Left ventricle myocardium inferior (tissue), 1 donor: ENCODE measurements around the gene CHCHD6. TPM values are rescaled to one million over a fixed set of nuclear protein-coding genes. Genes with fewer than 3 reads are reported as not detected.

ENCODE experiments used
- DNase-seq: peaks from one replicate; pipeline ENCODE4 v3.0.0-alpha.2; 2020
- H3K27ac ChIP-seq: fragments of 200-600 bp; replicated peaks from 2 replicates; pipeline ENCODE4 v1.8.0; 2021
- H3K27me3 ChIP-seq: fragments of 200-600 bp; 2 replicates; pipeline ENCODE4 v1.8.0; 2021; ENCODE audit warnings: low read depth
- H3K36me3 ChIP-seq: fragments of 200-600 bp; 2 replicates; pipeline ENCODE4 v1.8.0; 2021
- H3K4me1 ChIP-seq: fragments of 200-600 bp; 2 replicates; pipeline ENCODE4 v1.8.0; 2021
- H3K4me3 ChIP-seq: fragments of 200-600 bp; 2 replicates; pipeline ENCODE4 v1.8.0; 2021; ENCODE audit warnings: mild to moderate bottlenecking, moderate library complexity
- H3K9me3 ChIP-seq: fragments of 200-600 bp; replicated peaks from 2 replicates; pipeline ENCODE4 v1.8.0; 2021
- intact Hi-C: fragments of 100-400 bp; cut with micrococcal nuclease; formaldehyde crosslinking; loops from one replicate; pipeline ENCODE4 v1.11.0; 2022
- total RNA-seq: library from RNA; stranded (reverse); fragmentation: NEBNext Ultra II Directional; extraction: Animal tissue kit (Norgen Biotek cat#: 25700); gene quantifications from one replicate; pipeline ENCODE4 v1.2.1, GENCODE V29; 2021
- TF ChIP-seq, protein P1 (sequence below): fragments of 200-600 bp; IDR thresholded peaks from 2 replicates; pipeline ENCODE4 v1.8.0; 2021; ENCODE audit warnings: antibody characterized with exemption, mild to moderate bottlenecking, borderline replicate concordance
- donor health status: DM: no; HTN: yes; CAD: no; lungs with severe emphysema.

CHCHD6 gene
- total RNA-seq, 1 donor from 2014 or later, result 10.1 TPM

GRCh38 chr3:127003175-127003555 is 299.1 kb downstream of the CHCHD6 start:
- Histone ChIP-seq H3K4me1 (peaks cover 50% of the 10 kb centered on the region), H3K27ac (no peak overlapping the region), H3K27me3 (no peaks in the 10 kb centered on the region), H3K36me3 (no peaks in the 10 kb centered on the region), H3K4me3 (no peak overlapping the region), H3K9me3 (no peaks in the 10 kb centered on the region)
- intact Hi-C loops, result no loop called here
- TF ChIP-seq, protein P1, sequence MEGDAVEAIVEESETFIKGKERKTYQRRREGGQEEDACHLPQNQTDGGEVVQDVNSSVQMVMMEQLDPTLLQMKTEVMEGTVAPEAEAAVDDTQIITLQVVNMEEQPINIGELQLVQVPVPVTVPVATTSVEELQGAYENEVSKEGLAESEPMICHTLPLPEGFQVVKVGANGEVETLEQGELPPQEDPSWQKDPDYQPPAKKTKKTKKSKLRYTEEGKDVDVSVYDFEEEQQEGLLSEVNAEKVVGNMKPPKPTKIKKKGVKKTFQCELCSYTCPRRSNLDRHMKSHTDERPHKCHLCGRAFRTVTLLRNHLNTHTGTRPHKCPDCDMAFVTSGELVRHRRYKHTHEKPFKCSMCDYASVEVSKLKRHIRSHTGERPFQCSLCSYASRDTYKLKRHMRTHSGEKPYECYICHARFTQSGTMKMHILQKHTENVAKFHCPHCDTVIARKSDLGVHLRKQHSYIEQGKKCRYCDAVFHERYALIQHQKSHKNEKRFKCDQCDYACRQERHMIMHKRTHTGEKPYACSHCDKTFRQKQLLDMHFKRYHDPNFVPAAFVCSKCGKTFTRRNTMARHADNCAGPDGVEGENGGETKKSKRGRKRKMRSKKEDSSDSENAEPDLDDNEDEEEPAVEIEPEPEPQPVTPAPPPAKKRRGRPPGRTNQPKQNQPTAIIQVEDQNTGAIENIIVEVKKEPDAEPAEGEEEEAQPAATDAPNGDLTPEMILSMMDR, result no peak
- no peak for DNase-seq

GRCh38 chr3:127003601-127004280 is 299.7 kb downstream of the CHCHD6 start:
- no peak overlapping the region for H3K27ac ChIP-seq
- H3K4me3 ChIP-seq, result no peak overlapping the region
- intact Hi-C loops, result no loop called here
- H3K36me3 ChIP-seq, result no peaks in the 10 kb centered on the region
- H3K9me3 ChIP-seq, result no peaks in the 10 kb centered on the region
- TF ChIP-seq, protein P1, result no peak
- H3K4me1 ChIP-seq, result peaks cover 50% of the 10 kb centered on the region
- H3K27me3 ChIP-seq, result no peaks in the 10 kb centered on the region
- no peak for DNase-seq

GRCh38 chr3:127004641-127005397 is 300.8 kb downstream of the CHCHD6 start:
- Histone ChIP-seq H3K4me1 (peaks cover 49% of the 10 kb centered on the region), H3K9me3 (no peaks in the 10 kb centered on the region), H3K36me3 (no peaks in the 10 kb centered on the region), H3K27me3 (no peaks in the 10 kb centered on the region), H3K4me3 (no peak overlapping the region), H3K27ac (no peak overlapping the region)
- intact Hi-C loops, result no loop called here
- no peak for DNase-seq
- TF ChIP-seq, protein P1, result no peak

- TF ChIP-seq, protein P1, result no peak
- no peaks in the 10 kb centered on the region for H3K27me3 ChIP-seq
- peaks cover 51% of the 10 kb centered on the region for H3K4me1 ChIP-seq
- no peak for DNase-seq
- H3K4me3 ChIP-seq, result no peak overlapping the region
- no peaks in the 10 kb centered on the region for H3K9me3 ChIP-seq
- no peak overlapping the region for H3K27ac ChIP-seq
- H3K36me3 ChIP-seq, result no peaks in the 10 kb centered on the region
- intact Hi-C loops, result no loop called here
These were observed 301.9 kb downstream of the CHCHD6 start for GRCh38 chr3:127005864-127006500.

DNA sequence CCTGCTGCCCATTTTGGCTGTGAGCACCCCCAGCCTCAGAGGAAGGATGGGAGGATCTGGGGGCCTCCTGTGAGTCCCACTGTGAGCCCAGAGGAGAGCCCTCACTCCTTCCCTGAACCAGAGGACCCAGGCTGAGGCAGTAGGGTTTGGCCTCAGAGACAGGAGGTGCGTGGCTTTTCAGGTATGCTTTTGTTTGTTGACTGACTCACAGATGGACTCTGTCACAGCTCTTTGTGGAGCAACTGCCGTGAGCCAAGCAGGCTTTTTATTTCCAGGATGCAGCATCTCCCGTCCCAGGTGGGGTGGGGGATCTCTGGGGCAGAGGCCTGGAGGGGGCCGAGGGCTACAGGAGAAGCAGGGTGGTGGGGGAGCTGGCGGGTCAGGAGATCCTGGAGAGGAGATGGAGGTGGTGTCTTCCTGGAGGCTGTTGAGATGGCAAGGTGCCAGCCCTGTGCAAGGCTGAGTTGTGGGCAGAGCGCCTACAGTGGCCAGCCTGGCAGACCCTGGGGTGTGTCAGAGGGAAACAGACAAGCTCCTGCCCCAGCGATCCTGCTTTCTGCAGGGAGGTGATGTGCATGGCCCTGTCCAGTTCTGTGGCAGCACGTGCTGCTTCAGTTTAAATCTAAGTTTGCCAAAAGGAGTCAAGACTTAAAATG is 302.9 kb downstream of the CHCHD6 start:
- Histone ChIP-seq H3K27me3 (no peaks in the 10 kb centered on the region), H3K27ac (no peak overlapping the region), H3K9me3 (no peaks in the 10 kb centered on the region), H3K4me1 (peaks cover 50% of the 10 kb centered on the region), H3K36me3 (peaks cover 2% of the 10 kb centered on the region), H3K4me3 (no peak overlapping the region)
- intact Hi-C loops, result no loop called here
- DNase-seq, result no peak
- TF ChIP-seq, protein P1, result no peak
